GM08714 (cell line): ENCODE results near the gene ZNF90.

ENCODE experiments used
- H3K4me3 ChIP-seq: fragments of 200-500 bp; sonication (Bioruptor generic); 2 replicates; pipeline ENCODE4 v1.5.1; 2014; ENCODE audit warnings: mild to moderate bottlenecking, low read length, inconsistent platforms
- ZNF274 ChIP-seq: IDR thresholded peaks from 2 replicates; pipeline ENCODE4 v1.6.1; 2012; ENCODE audit warnings: mild to moderate bottlenecking, low read depth, low read length

The ZNF90 gene

GRCh38 chr19:20154636-20155035 is 76.8 kb downstream of the ZNF90 start:
- H3K4me3 ChIP-seq: no peak overlapping the region
- TF ChIP-seq ZNF274: no peak

GRCh38 chr19:20162821-20163220 is 85.0 kb downstream of the ZNF90 start:
- no peak overlapping the region for H3K4me3 ChIP-seq

DNA sequence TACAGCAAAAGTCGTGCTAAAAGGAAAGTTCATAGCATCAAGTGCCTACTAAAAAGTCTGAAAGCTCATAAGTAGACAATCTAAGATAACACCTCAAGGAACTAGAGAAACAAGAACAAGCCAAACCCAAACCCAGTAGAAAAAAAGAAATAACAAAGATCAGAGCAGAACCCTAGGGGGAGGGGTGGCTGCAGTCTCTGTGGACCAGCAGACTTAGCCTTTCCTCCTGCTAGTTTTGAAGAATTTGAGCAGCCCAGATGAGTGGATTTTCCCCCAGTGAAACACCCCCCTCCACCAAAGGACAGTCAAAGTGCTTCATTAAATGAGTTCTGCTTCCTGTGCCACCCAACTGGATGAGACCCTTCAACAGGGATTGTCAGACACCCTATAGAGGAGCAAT is 86.7 kb downstream of the ZNF90 start:
- H3K4me3 ChIP-seq: no peak overlapping the region
- no peak for TF ChIP-seq ZNF274

More at GRCh38 chr19:20162821-20163220, 85.0 kb downstream of the ZNF90 start:
- no peak for TF ChIP-seq ZNF274

GRCh38 chr19:20165971-20166592 is 88.3 kb downstream of the ZNF90 start:
- no peak overlapping the region for H3K4me3 ChIP-seq
- no peak for TF ChIP-seq ZNF274

- TF ChIP-seq ZNF274: no peak
- H3K4me3 ChIP-seq: peak within 1 kb of the TSS; percentile 85
Observed at GRCh38 chr19:20167020-20167644, 89.3 kb downstream of the ZNF90 start, which contains the start of gene ZNF486. Gene ZNF486, plus strand, starts transcription at chr19:20167214. Its CDS starts 117 bp downstream, at chr19:20167331.

DNA sequence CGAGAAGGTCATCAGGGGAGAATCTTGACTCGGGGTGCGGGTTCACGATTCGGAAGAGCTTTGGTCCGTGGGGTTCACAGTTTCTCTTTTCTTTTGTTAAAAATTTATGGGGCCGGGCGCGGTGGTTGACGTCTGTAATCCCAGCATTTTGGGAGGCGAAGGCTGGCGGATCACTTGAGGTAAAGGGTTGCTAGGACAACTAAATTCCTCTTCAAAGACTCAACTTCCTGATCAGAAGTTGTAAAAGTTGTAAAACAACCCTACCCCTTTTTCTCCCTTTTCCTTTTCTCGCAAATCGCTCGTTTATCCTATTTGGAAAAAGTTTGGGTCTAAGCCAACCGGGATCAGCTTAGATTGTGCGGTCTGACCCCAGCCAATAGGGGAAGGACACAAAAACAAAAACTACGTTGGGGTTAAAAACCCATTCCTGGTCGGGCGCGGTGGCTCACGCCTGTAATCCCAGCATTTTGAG is 89.9 kb downstream of the ZNF90 start:
- no peak for TF ChIP-seq ZNF274
- peak overlapping the region; percentile 85 for H3K4me3 ChIP-seq
